ENCODE measurements around the gene SLIT3.

The SLIT3 gene

GRCh38 chr5:168693297-168693696 is 607.6 kb downstream of the SLIT3 start:
- ATAC-seq: no peak
- no peak for TF ChIP-seq GLIS3 (CRISPR knock-in tag; IDR thresholded peaks at IDR 0.05)
- TF ChIP-seq, protein P1, sequence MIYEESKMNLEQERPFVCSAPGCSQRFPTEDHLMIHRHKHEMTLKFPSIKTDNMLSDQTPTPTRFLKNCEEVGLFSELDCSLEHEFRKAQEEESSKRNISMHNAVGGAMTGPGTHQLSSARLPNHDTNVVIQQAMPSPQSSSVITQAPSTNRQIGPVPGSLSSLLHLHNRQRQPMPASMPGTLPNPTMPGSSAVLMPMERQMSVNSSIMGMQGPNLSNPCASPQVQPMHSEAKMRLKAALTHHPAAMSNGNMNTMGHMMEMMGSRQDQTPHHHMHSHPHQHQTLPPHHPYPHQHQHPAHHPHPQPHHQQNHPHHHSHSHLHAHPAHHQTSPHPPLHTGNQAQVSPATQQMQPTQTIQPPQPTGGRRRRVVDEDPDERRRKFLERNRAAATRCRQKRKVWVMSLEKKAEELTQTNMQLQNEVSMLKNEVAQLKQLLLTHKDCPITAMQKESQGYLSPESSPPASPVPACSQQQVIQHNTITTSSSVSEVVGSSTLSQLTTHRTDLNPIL (CRISPR knock-in tag; IDR thresholded peaks at IDR 0.05; ENCODE audit: low read depth): no peak
- no peak for TF ChIP-seq ESRRG (CRISPR knock-in tag; IDR thresholded peaks at IDR 0.05)
- no peak for TF ChIP-seq CSRNP3 (CRISPR knock-in tag; IDR thresholded peaks at IDR 0.05)
- TF ChIP-seq ARNTL (CRISPR knock-in tag; IDR thresholded peaks at IDR 0.05; ENCODE audit: borderline replicate concordance, low read depth): no peak
- no peak for TF ChIP-seq PPARA (CRISPR knock-in tag; IDR thresholded peaks at IDR 0.05; ENCODE audit: borderline replicate concordance)
- TF ChIP-seq ZNF8 (CRISPR knock-in tag; IDR thresholded peaks at IDR 0.05): no peak
- TF ChIP-seq TOX (CRISPR knock-in tag; IDR thresholded peaks at IDR 0.05; ENCODE audit: borderline replicate concordance): no peak
- no peak for TF ChIP-seq SNAI2 (CRISPR knock-in tag; IDR thresholded peaks at IDR 0.05)

DNA sequence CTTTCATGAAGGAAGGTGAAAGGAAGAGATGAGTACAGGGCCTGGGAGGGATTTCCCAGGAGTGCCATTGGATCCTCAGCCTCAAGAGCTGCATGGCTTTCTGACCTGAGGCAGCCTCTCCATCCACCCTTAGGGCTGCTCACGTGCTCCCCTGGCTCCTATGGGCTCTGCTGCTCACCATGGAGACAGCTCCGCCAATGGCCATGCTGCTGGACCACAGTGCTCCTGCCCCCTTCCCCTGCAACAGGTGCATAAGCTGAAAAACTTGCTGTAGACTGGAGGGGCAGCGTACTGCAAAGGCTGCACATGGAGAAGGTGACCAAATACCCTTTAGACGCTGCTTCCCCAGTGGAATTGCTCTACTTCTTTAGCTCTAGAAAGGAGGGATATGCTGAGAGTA is 609.0 kb downstream of the SLIT3 start:
- no peak for ATAC-seq
- TF ChIP-seq SNAI2 (CRISPR knock-in tag; IDR thresholded peaks at IDR 0.05): no peak
- TF ChIP-seq, protein P2, sequence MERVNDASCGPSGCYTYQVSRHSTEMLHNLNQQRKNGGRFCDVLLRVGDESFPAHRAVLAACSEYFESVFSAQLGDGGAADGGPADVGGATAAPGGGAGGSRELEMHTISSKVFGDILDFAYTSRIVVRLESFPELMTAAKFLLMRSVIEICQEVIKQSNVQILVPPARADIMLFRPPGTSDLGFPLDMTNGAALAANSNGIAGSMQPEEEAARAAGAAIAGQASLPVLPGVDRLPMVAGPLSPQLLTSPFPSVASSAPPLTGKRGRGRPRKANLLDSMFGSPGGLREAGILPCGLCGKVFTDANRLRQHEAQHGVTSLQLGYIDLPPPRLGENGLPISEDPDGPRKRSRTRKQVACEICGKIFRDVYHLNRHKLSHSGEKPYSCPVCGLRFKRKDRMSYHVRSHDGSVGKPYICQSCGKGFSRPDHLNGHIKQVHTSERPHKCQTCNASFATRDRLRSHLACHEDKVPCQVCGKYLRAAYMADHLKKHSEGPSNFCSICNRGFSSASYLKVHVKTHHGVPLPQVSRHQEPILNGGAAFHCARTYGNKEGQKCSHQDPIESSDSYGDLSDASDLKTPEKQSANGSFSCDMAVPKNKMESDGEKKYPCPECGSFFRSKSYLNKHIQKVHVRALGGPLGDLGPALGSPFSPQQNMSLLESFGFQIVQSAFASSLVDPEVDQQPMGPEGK (CRISPR knock-in tag; IDR thresholded peaks at IDR 0.05; ENCODE audit: borderline replicate concordance): no peak
- TF ChIP-seq, protein P3, sequence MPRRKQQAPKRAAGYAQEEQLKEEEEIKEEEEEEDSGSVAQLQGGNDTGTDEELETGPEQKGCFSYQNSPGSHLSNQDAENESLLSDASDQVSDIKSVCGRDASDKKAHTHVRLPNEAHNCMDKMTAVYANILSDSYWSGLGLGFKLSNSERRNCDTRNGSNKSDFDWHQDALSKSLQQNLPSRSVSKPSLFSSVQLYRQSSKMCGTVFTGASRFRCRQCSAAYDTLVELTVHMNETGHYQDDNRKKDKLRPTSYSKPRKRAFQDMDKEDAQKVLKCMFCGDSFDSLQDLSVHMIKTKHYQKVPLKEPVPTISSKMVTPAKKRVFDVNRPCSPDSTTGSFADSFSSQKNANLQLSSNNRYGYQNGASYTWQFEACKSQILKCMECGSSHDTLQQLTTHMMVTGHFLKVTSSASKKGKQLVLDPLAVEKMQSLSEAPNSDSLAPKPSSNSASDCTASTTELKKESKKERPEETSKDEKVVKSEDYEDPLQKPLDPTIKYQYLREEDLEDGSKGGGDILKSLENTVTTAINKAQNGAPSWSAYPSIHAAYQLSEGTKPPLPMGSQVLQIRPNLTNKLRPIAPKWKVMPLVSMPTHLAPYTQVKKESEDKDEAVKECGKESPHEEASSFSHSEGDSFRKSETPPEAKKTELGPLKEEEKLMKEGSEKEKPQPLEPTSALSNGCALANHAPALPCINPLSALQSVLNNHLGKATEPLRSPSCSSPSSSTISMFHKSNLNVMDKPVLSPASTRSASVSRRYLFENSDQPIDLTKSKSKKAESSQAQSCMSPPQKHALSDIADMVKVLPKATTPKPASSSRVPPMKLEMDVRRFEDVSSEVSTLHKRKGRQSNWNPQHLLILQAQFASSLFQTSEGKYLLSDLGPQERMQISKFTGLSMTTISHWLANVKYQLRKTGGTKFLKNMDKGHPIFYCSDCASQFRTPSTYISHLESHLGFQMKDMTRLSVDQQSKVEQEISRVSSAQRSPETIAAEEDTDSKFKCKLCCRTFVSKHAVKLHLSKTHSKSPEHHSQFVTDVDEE (CRISPR knock-in tag; IDR thresholded peaks at IDR 0.05): no peak
- TF ChIP-seq GLIS3 (CRISPR knock-in tag; IDR thresholded peaks at IDR 0.05): no peak
- no peak for TF ChIP-seq TOX (CRISPR knock-in tag; IDR thresholded peaks at IDR 0.05; ENCODE audit: borderline replicate concordance)
- TF ChIP-seq, protein P1 (CRISPR knock-in tag; IDR thresholded peaks at IDR 0.05; ENCODE audit: low read depth): no peak
- TF ChIP-seq ARNTL (CRISPR knock-in tag; IDR thresholded peaks at IDR 0.05; ENCODE audit: borderline replicate concordance, low read depth): no peak
- no peak for TF ChIP-seq ZC3H10 (CRISPR knock-in tag; IDR thresholded peaks at IDR 0.05)
- TF ChIP-seq ZNF70 (CRISPR knock-in tag; IDR thresholded peaks at IDR 0.05): no peak
- no peak for TF ChIP-seq RARB (CRISPR knock-in tag; IDR thresholded peaks at IDR 0.05)
- TF ChIP-seq ZNF8 (CRISPR knock-in tag; IDR thresholded peaks at IDR 0.05): no peak
- TF ChIP-seq ZNF565 (CRISPR knock-in tag; conservative IDR thresholded peaks at IDR 0.05; ENCODE audit: low read depth): no peak
- TF ChIP-seq ZFP3 (CRISPR knock-in tag; IDR thresholded peaks at IDR 0.05): no peak
- TF ChIP-seq BACH2 (CRISPR knock-in tag; IDR thresholded peaks at IDR 0.05; ENCODE audit: borderline replicate concordance): no peak
- no peak for TF ChIP-seq OSR1 (CRISPR knock-in tag; IDR thresholded peaks at IDR 0.05)
- TF ChIP-seq TCF4 (CRISPR knock-in tag; IDR thresholded peaks at IDR 0.05; ENCODE audit: borderline replicate concordance): no peak
- TF ChIP-seq, protein P4, sequence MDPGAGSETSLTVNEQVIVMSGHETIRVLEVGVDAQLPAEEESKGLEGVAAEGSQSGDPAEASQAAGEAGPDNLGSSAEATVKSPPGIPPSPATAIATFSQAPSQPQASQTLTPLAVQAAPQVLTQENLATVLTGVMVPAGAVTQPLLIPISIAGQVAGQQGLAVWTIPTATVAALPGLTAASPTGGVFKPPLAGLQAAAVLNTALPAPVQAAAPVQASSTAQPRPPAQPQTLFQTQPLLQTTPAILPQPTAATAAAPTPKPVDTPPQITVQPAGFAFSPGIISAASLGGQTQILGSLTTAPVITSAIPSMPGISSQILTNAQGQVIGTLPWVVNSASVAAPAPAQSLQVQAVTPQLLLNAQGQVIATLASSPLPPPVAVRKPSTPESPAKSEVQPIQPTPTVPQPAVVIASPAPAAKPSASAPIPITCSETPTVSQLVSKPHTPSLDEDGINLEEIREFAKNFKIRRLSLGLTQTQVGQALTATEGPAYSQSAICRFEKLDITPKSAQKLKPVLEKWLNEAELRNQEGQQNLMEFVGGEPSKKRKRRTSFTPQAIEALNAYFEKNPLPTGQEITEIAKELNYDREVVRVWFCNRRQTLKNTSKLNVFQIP (CRISPR knock-in tag; IDR thresholded peaks at IDR 0.05; ENCODE audit: borderline replicate concordance, low read depth): no peak
- no peak for TF ChIP-seq ESRRG (CRISPR knock-in tag; IDR thresholded peaks at IDR 0.05)
- no peak for TF ChIP-seq ZFP30 (CRISPR knock-in tag; IDR thresholded peaks at IDR 0.05)

Measured in SK-N-SH treated with all-trans-retinoic acid at 6 μM for 48 hours (cell line).